Stimulated activated CD4-positive, alpha-beta T cell treated with anti-CD3 and anti-CD28 coated beads, Interleukin-1b, Interleukin-23, amount 100 ng/mL, for 24 hours (primary cell): ENCODE data around the gene C4BPB.

Source experiments
- DNase-seq, 4 experiments: peaks; one replicate each; pipeline ENCODE4 v3.0.0-alpha.2; 2020; ENCODE audit warnings: low read depth in 4 of 4, low spot score in 1 of 4

The C4BPB gene

GRCh38 chr1:207059881-207060280 is 28.8 kb upstream of the C4BPB start:
- no peak for DNase-seq

GRCh38 chr1:207060596-207060995 is 28.1 kb upstream of the C4BPB start:
- no peak for DNase-seq

- DNase-seq = no peak
Observed at GRCh38 chr1:207062058-207062457, 26.6 kb upstream of the C4BPB start.

- no peak for DNase-seq
Observed at GRCh38 chr1:207063014-207063413, 25.6 kb upstream of the C4BPB start.

DNA sequence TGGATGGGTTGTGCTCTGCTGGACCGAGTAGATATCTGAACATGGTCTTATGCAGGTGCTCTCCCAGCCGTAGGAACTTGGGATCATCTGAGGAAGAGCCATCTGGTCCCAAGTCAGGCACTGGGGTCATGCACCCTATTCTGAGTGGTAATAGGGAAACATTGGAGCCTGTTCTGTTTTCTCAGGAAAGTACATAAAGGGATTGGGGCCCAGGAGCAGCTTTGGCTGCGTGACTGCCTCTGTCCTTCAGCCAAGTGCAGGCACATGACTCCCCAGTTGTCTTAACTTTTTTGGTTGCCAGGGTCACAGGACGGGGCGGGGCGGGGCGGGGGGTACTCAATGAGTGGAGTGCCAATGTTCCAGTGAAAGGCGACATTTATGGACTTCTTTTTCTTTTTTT is 24.1 kb upstream of the C4BPB start:
- DNase-seq = no peak

- no peak for DNase-seq
Observed at GRCh38 chr1:207067185-207067584, 21.5 kb upstream of the C4BPB start.

DNA sequence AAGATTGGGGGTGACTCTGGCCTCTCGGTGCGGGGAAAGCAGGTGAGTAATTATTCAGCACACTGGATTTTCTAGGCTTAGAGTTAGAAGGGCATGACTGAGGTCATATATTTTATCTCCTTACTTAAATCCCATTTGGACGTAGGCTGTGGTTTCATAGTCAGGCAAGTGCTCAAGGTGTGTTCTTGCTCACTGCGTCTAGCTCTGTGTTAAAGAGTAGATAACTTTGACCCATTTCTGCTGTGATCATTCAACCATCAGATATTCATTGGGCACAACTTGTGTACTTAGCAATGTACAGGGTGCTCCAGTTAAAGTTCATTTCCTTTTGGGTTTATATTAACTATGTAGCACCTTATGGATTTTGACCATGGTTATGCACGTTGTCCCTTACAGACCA is 21.0 kb upstream of the C4BPB start:
- no peak for DNase-seq

- DNase-seq = no peak
Observed at GRCh38 chr1:207069061-207069460, 19.6 kb upstream of the C4BPB start.

DNA sequence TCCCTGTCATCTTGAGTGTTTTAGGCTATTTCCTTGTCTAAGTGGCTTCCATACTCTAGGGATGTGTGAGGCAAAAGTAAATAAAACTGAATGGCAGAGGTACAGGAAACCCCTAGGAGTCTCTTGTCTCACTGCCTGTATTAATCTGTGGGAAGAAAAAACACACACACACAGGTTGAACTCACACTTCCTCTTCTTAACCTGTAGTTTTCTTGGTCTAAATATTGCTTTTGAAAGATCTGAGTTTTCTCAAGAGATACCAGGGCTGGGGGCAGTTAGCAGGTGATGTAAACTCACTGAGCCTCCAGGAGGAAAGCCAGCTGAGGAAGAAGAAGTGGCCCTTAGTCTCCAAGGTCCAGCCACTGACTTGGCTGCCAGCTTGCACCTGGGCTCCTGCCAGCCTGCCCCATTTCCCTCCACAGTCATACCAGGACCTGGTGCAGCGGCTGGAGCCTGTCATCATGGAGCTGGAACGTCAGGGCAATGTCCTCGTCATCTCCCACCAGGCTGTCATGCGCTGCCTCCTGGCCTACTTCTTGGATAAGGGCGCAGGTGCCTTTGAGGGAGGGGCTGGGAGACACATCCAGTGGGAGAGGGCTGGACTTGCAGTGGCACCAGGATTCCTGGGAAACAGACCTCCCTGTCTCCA is 18.7 kb upstream of the C4BPB start:
- no peak for DNase-seq

- no peak for DNase-seq
Observed at GRCh38 chr1:207070811-207071210, 17.8 kb upstream of the C4BPB start.

DNA sequence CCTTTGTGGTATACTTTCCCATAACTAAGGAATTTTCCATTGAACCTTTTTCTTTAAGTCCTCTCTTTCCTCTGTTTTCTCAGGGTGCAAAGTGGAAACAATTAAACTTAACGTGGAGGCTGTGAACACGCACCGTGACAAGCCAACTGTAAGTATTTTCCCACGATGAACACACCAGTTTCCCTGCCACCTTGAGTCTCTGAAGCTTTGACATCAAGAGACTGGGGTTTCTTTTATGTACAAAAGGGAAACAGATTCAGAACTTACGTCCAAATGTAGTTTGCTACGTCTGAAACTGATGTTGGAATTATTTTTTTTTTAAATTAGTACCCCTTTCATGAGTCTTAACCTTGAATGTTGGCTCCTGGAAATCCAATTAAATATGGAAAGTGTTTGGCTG is 17.2 kb upstream of the C4BPB start:
- DNase-seq = no peak

DNA sequence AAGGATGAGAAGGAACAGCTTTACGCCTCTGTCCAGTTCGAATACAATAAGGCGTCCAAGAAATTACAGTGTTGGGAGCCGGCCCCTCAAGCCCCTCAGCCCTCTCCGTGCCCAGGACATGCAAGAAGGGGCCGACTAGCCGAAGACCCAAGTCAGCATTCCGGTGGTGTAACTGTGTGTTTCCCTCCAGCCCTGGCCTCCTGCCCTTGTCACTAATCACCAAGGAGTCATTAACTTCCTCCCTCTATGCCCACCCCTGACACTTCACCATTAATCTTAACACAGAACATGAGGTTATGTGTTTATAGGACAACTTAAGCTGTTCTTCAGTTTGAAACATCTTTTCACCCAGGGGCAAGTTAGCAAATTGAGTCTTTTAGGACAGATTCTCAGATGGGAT is 16.4 kb upstream of the C4BPB start:
- DNase-seq = no peak

DNA sequence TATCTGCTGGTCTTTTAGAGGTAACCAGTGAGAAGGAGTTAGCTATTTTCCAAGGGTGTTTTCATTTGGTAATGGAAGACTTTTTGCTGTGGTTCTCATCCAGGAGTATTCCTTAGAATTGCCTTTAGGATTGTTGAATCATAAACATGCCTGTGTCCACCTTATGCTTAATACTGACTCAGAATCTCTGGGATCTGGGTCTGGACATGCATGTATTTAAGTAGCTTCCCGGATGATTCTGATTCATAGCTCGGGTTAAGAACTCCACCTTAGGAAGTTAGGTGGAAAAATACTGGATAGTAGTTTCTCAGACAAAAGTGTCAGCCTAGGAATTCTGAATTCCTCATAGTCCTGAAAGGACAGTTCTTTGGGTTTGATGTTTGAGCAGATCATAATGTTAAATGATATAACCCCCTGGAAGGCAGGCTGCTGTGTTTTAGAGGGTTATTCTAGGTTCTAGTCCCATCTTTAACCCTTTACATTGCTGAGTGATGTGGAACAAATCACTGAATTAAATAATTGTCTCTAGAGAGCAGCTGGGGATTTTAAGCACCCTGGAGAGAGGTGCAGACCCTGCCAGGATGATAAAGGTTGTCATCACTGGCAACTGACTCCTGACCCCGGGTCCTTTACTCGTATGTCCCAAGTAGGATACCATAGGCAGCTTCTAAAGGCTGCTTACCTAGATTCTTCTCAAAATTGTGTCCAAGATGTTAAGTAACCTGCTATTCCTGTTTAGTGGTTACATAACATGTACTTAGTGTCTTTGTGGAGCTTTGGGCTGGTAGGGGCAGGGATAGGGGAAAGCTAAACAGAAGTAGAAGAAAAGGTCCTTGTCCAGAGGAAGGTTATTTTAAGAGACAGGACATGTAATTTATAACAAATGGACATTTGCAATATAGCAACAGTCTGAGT is 14.5 kb upstream of the C4BPB start:
- no peak for DNase-seq

DNA sequence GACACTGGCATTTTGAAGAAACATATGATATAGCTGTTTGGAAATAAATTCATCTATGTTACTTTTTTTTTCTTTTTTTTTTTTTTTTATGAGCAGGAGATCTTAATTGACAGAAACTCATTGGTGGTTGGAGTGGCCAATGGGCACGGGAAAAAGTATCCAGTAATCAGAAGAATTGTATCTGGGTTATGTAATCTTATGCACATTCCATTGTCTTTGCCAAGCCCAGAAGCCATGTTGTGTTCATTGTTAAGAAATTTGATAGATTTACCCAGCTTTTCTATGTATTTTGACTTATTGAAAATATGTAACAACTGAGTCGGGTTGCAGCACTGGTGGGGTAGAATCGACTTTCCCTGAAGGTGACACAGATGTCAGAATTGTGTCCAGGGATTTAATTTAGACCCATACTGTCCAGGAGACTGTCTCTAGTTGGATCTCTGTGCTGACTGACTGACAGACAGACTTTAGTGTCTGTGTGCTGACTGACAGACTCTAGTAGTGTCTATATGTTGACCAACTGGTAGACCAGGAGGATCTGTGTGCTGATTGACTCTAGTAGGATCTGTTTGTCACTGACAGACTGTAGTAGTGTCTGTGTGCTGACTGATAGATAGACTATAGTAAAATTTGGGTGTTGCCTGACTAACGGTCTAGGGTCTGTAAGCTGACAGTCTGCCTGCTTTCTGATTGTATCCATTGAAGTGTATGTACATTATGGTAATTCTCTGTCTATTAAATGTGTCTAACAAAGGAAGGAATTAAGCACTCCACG is 12.3 kb upstream of the C4BPB start:
- DNase-seq = no peak

GRCh38 chr1:207077012-207077411 is 11.6 kb upstream of the C4BPB start:
- DNase-seq = no peak

DNA sequence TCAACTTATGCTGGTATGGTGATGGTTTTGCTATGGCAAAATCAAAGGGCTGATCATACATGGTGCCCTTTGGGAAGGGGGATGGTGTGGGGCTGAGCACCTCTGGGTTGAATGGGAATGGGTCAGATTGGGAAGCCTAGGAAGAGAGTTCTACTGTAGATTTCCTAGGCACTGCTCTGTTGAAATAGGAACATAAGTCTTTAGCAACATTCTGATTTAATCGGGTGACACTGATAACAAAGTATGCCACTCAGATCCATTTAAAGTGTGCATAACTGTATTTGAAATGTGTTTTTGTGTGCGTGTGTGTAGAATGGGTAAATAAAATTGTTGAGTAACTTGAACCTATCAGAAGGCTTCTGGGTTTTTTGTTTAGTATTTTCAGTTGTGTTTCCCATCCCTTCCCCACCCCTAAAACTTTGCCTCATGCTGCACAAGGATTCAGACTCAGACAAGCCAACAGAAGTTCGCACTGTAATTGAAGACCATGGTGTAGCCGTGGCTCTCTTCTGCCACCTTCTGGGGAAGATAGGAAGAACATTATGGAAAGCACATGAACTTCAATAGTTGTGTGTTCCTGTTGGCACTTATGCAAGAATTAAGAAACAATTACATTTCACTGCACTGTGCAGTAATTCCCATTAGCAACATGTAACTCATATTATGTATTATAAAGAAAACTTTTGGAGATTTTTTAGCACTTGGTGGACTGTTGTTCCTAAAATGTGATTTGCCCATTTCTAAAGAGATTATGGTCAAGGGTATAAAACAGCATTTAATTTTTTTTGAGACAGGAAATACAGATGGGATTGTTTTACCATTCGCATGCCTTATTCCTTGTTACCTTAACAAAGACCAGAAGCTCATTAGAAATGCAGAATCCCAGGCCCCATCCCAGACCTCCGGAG is 10.9 kb upstream of the C4BPB start:
- peak in 3 of 4 experiments; percentile 34 to 45 (median 41) for DNase-seq

GRCh38 chr1:207078578-207079132 is 10.0 kb upstream of the C4BPB start:
- DNase-seq = no peak

DNA sequence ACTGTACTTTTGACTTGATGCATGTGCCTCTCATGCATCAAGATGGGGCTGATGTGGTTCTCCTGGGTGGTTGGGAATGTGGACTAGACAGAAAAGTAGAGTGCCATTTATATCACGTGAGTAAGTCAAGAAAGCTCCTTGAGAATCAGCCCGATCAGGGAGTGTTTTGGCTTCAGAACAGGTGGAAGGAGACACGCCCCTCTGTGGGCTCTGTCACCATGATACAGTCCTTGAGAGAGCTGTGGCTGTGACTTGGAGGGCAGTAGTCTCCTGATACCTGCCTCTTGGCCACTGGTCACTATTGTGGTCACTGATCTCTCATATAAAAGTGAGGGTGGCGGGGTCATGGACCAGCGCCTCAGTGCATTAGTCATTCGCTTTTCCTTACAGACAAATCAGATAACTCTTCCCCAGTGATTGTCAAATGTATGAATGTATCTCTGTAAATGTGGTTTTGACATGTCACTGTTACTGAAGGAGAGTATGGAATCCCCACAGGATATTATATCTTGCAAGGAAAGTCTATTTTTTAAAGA is 8.9 kb upstream of the C4BPB start:
- no peak for DNase-seq

DNA sequence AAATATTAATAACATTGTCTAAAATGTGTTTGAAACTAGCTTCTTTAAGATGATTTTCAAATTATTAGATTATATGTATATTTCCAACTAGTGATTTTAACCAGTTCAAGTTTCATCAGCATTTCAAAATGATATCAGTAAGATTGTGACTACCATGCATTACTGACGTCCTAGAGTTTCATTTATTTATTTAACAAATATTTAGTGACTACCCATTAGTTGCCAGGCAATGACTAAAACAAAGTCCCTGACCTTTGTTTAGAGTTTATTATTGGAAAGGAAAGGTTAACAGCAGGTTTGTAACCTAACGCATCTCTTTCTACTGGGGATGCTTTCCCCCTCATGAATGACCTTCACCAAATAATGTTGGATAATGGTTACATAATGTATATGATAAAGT is 7.6 kb upstream of the C4BPB start:
- DNase-seq = no peak

DNA sequence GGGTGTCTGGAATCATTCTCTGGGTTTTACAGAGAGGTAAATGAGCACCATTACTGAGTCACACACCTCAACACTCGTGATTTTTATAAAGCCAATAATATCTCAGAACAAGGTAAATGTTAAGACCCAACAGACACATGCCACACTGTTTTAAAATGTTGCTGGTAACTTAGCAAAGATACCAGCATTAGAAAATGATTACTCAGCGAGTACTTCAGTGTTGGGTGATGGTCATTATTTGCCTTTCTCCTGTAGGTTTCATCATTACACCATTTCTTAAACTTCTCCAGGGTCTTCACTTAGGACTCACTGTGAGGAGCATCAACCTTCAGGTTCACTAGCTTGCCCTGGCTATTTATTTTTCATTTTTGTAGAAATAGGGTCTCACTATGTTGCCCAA is 6.9 kb upstream of the C4BPB start:
- no peak for DNase-seq
